Endothelial cell of umbilical vein (primary cell): ENCODE measurements around the gene CPSF4. TPM values are rescaled to one million over a fixed set of nuclear protein-coding genes. Genes with fewer than 3 reads are reported as not detected.

ENCODE experiments used
- BruUV-seq: library from RNA; stranded (reverse); fragments of 400-500 nt; replicated peaks from 2 replicates; lab custom pipeline; 2021; lab: Mats Ljungman, UMichigan
- CTCF ChIA-PET: fragments of 300-600, 350-600 bp; sonication (Branson Sonifier 250); formaldehyde crosslinking; loops from one replicate; lab custom pipeline; 2021; ENCODE audit warnings: antibody characterized with exemption, inconsistent platforms; lab: Charles Lee
- POLR2A ChIA-PET: fragments of 300-600, 350-600 bp; sonication (Branson Sonifier 250); formaldehyde crosslinking; loops from one replicate; lab custom pipeline; 2021; ENCODE audit warnings: antibody characterized with exemption, inconsistent platforms; lab: Charles Lee
- DNase-seq: peaks from one replicate; pipeline ENCODE4 v3.0.0-alpha.2; 2011; ENCODE audit warnings: low read depth, low spot score
- FAIRE-seq: peaks from 2 replicates; lab custom pipeline; 2011; peaks lifted over from hg19 to GRCh38; lab: Jason Lieb, UNC
- H2AFZ ChIP-seq: 2 replicates; pipeline ENCODE4 v1.6.0; 2012; ENCODE audit warnings: low read depth, low read length, control low read depth, inconsistent platforms
- H3K27ac ChIP-seq: 2 replicates; pipeline ENCODE4 v1.5.1; 2011; ENCODE audit warnings: low read depth, mild to moderate bottlenecking, control low read depth, low read length, moderate library complexity; ENCODE audit not compliant: insufficient read depth
- H3K27me3 ChIP-seq, 2 experiments: 2 replicates each; pipeline versions ENCODE4 v1.6.0 to v1.6.1; 2011; ENCODE audit warnings: low read length in 2 of 2, mixed read lengths in 1 of 2; ENCODE audit not compliant: control insufficient read depth in 2 of 2, insufficient read depth in 2 of 2
- H3K36me3 ChIP-seq, 2 experiments: 2 replicates in 1 of 2; 3 replicates in 1 of 2; pipeline ENCODE4 v1.5.1; 2011; ENCODE audit warnings: low read length in 2 of 2, mild to moderate bottlenecking in 1 of 2, moderate library complexity in 1 of 2; ENCODE audit not compliant: control insufficient read depth in 2 of 2, insufficient read depth in 2 of 2; ENCODE audit errors: extremely low read depth in 1 of 2
- H3K4me1 ChIP-seq: 3 replicates; pipeline ENCODE4 v1.5.1; 2011; ENCODE audit warnings: mild to moderate bottlenecking, low read length; ENCODE audit not compliant: control insufficient read depth, insufficient read depth; ENCODE audit errors: extremely low read depth
- H3K4me2 ChIP-seq: 2 replicates; pipeline ENCODE4 v1.6.1; 2011; ENCODE audit warnings: low read length, control low read depth, mixed read lengths; ENCODE audit not compliant: insufficient read depth
- H3K4me3 ChIP-seq, 3 experiments: fragments of 200-600 bp in 1 of 3; sonication (generic), shearing (Covaris generic) in 1 of 3; replicated peaks in 1 of 3; 2 replicates each; pipeline ENCODE4 v1.5.1; 2011 to 2016; ENCODE audit warnings: control low read depth in 3 of 3, low read length in 3 of 3, mild to moderate bottlenecking in 2 of 3, inconsistent platforms in 1 of 3, low read depth in 1 of 3, moderate library complexity in 1 of 3; ENCODE audit not compliant: insufficient read depth in 1 of 3
- H3K79me2 ChIP-seq: 2 replicates; pipeline ENCODE4 v1.6.0; 2012; ENCODE audit warnings: low read length, inconsistent platforms; ENCODE audit not compliant: control insufficient read depth, insufficient read depth
- H3K9ac ChIP-seq: replicated peaks from 2 replicates; pipeline ENCODE3; 2011; ENCODE audit warnings: low read length, control low read depth; ENCODE audit not compliant: insufficient read depth; ENCODE audit errors: extremely low read depth
- H3K9me1 ChIP-seq: replicated peaks from 3 replicates; pipeline ENCODE4 v1.6.0; 2011; ENCODE audit warnings: mild to moderate bottlenecking, low read length; ENCODE audit not compliant: control insufficient read depth, insufficient read depth; ENCODE audit errors: extremely low read depth
- H3K9me3 ChIP-seq: replicated peaks from 2 replicates; pipeline ENCODE4 v1.5.1; 2012; ENCODE audit warnings: low read length, inconsistent platforms; ENCODE audit not compliant: control insufficient read depth, insufficient read depth
- H4K20me1 ChIP-seq: replicated peaks from 2 replicates; pipeline ENCODE3; 2011; ENCODE audit warnings: mild to moderate bottlenecking, low read length; ENCODE audit not compliant: control insufficient read depth, insufficient read depth; ENCODE audit errors: extremely low read depth
- EZH2 ChIP-seq: IDR thresholded peaks from 2 replicates; pipeline ENCODE4 v1.6.1; 2012; ENCODE audit warnings: borderline replicate concordance, low read depth, mild to moderate bottlenecking, moderate library complexity, low read length, inconsistent platforms; ENCODE audit not compliant: severe bottlenecking
- JUN ChIP-seq: IDR thresholded peaks from 2 replicates; pipeline ENCODE4 v1.6.1; 2011; ENCODE audit warnings: borderline replicate concordance, low read depth; ENCODE audit not compliant: insufficient read length, insufficient read depth
- POLR2AphosphoS5 ChIP-seq: IDR thresholded peaks from 2 replicates; pipeline ENCODE4 v1.6.1; 2012; ENCODE audit warnings: low read depth, mild to moderate bottlenecking, control low read depth, low read length, moderate library complexity; ENCODE audit not compliant: insufficient read depth
- dilution Hi-C: fragments of 300-500 bp; cut with MboI; formaldehyde crosslinking; loops from one replicate; pipeline ENCODE4 v1.15.0; 2019; ENCODE audit warnings: low sequenced_read_pairs; ENCODE audit not compliant: extremely low pct_ligation_motif_present
- intact Hi-C: fragments of 100-400 bp; cut with micrococcal nuclease; formaldehyde crosslinking; loops from one replicate; pipeline ENCODE4 v1.10.0; 2022
- polyA plus RNA-seq, 4 experiments: library from polyadenylated mRNA; depleted of rRNA in 3 of 4; stranded (reverse) in 3 of 4; unstranded in 1 of 4; fragments of >200 nt; gene quantifications; 2 replicates each; pipeline versions ENCODE4 v1.2.1 to v1.2.3, GENCODE V29; 2011 to 2012; ENCODE audit warnings: missing spikeins in 1 of 4
- total RNA-seq: library from RNA; stranded (reverse); gene quantifications from 2 replicates; pipeline ENCODE4 v1.2.3, GENCODE V29; 2021
- TF ChIP-seq, protein P1 (sequence below): IDR thresholded peaks from 2 replicates; pipeline ENCODE4 v1.6.1; 2011; ENCODE audit not compliant: insufficient read depth, insufficient read length

CPSF4 gene
- total and polyA plus RNA-seq, 2 donors (not counting 3 experiments of a cell fraction or from before 2014, with no cell fraction given) = 51.5 to 53.0 TPM

GRCh38 chr7:99449326-99449725 is 10.6 kb downstream of the CPSF4 start:
- BruUV-seq = no TSS peak
- H3K27me3 ChIP-seq = no peaks in the 10 kb centered on the region
- no peaks in the 10 kb centered on the region for H3K4me1 ChIP-seq
- H3K9me1 ChIP-seq = no peaks in the 10 kb centered on the region
- no peak overlapping the region for H3K4me3 ChIP-seq
- TF ChIP-seq JUN = no peak
- H3K79me2 ChIP-seq = no peaks in the 10 kb centered on the region
- H3K36me3 ChIP-seq = peaks cover 13 to 56% of the 10 kb centered on the region in 2 experiments
- H3K4me2 ChIP-seq = no peak overlapping the region
- no peaks in the 10 kb centered on the region for H3K9me3 ChIP-seq
- intact Hi-C loops = no loop called here
- FAIRE-seq (no peak), DNase-seq (no peak)
- CTCF ChIA-PET = no interaction called here
- H3K27ac ChIP-seq = no peak overlapping the region
- H4K20me1 ChIP-seq = no peaks in the 10 kb centered on the region
- no peak overlapping the region for H3K9ac ChIP-seq
- H2AFZ ChIP-seq = no peak overlapping the region
- POLR2A ChIA-PET = no interaction called here
- dilution Hi-C loops = no loop called here

GRCh38 chr7:99451936-99452335 is 13.2 kb downstream of the CPSF4 start:
- Histone ChIP-seq H3K36me3 (peaks cover 9 to 63% of the 10 kb centered on the region in 2 experiments), H3K4me3 (no peak overlapping the region), H3K27me3 (no peaks in the 10 kb centered on the region), H3K4me2 (no peak overlapping the region), H3K4me1 (no peaks in the 10 kb centered on the region), H3K9me3 (no peaks in the 10 kb centered on the region), H3K27ac (no peak overlapping the region), H3K9ac (no peak overlapping the region), H4K20me1 (no peaks in the 10 kb centered on the region), H3K9me1 (no peaks in the 10 kb centered on the region), H3K79me2 (no peaks in the 10 kb centered on the region), H2AFZ (no peak overlapping the region)
- DNase-seq (no peak), FAIRE-seq (no peak)
- ChIA-PET POLR2A (no interaction called here), CTCF (no interaction called here)
- TF ChIP-seq, protein P1, sequence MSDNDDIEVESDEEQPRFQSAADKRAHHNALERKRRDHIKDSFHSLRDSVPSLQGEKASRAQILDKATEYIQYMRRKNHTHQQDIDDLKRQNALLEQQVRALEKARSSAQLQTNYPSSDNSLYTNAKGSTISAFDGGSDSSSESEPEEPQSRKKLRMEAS = no peak
- TF ChIP-seq POLR2AphosphoS5 (no peak), EZH2 (no peak)
- no TSS peak for BruUV-seq
- intact Hi-C loops (no loop called here), dilution Hi-C loops (no loop called here)
